Effector memory CD4-positive, alpha-beta T cell (primary cell): Measurements from ENCODE around the gene ANKRD30A.
"Not testable (repeated sequence)": the region's sequence is repeated elsewhere in the genome, so short reads cannot be mapped to it uniquely, and the experiment has no call there.

Source experiments
- DNase-seq, 3 donors: peaks; one replicate each; pipeline ENCODE4 v3.0.0-alpha.2; 2020
- H3K27ac ChIP-seq: 2 replicates; pipeline ENCODE4 v1.7.0; 2013; ENCODE audit warnings: mild to moderate bottlenecking, low read length, moderate library complexity; ENCODE audit not compliant: insufficient read depth, poor library complexity, severe bottlenecking
- H3K27me3 ChIP-seq: replicated peaks from 2 replicates; pipeline ENCODE4 v1.7.0; 2013; ENCODE audit warnings: mild to moderate bottlenecking, low read length; ENCODE audit not compliant: insufficient read depth, control insufficient read depth, poor library complexity, severe bottlenecking
- H3K36me3 ChIP-seq: 2 replicates; pipeline ENCODE4 v1.7.0; 2013; ENCODE audit warnings: mild to moderate bottlenecking, low read length, moderate library complexity; ENCODE audit not compliant: control insufficient read depth, insufficient read depth
- H3K4me1 ChIP-seq: 2 replicates; pipeline ENCODE4 v1.7.0; 2013; ENCODE audit warnings: low read length, mild to moderate bottlenecking; ENCODE audit not compliant: control insufficient read depth, insufficient read depth, poor library complexity, severe bottlenecking
- H3K4me3 ChIP-seq: 2 replicates; pipeline ENCODE4 v1.7.0; 2013; ENCODE audit warnings: low read length, low read depth, mild to moderate bottlenecking; ENCODE audit not compliant: insufficient read depth, poor library complexity, severe bottlenecking
- H3K9me3 ChIP-seq: 2 replicates; pipeline ENCODE4 v1.7.0; 2013; ENCODE audit warnings: mild to moderate bottlenecking, low read length, moderate library complexity; ENCODE audit not compliant: control insufficient read depth

Gene ANKRD30A

DNA sequence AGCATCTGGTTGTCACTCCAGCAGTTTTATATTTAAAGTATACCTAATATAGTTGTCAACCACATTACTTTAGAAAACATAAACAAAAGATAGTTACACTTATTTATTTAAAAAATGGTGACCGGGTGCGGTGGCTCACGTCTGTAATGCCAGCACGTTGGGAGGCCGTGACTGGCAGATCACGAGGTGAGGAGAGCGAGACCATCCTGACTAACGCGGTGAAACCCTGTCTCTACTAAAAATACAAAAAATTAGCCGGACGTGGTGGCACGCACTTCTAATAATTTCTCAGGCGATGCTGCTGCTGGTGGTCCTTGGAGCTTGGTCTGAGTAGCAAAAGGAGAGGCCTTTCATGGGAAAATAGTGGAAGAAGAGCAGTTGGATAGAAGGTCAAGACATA lies 46.5 kb downstream of the ANKRD30A start:
- not testable (repeated sequence) for H3K27ac ChIP-seq, H3K36me3 ChIP-seq, DNase-seq, H3K9me3 ChIP-seq, H3K4me3 ChIP-seq, H3K27me3 ChIP-seq, H3K4me1 ChIP-seq

DNA sequence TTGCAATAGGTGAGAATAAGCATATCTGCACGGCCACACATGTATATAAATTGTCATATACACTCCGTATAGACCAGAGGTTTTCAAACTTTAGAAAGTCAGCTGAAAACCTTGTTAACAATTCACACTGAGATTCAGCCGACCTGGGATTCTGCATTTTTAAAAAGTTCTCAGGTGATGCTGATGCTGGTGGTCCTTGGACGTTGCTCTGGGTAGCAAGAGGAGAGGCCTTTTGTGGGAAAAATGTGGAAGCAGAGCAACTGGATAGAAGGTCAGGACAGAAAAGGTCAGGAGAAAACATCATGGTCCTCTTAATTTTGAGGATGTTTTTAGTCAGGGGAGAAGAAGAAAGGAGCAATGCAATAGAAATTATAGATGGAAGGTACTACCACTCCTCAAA lies 52.9 kb downstream of the ANKRD30A start:
- H3K9me3 ChIP-seq, H3K36me3 ChIP-seq, H3K4me3 ChIP-seq, DNase-seq, H3K27me3 ChIP-seq, H3K27ac ChIP-seq, H3K4me1 ChIP-seq: not testable (repeated sequence)

DNA sequence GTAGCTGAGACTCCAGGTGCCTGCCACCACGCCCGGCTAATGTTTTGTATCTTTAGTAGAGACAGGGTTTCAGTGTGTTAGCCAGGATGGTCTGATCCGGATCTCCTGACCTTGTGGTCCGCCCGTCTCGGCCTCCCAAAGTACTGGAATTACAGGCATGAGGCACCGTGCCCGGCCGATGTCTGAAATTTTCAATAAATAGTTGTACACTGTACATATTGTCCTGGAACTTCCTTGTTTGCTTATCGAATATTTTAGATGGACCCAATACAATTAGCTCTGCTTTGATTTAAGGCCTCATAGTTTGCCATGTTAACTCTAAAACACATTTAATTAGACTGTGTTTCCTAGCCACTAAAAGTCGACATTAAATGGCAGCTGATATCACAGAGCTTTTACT lies 57.3 kb downstream of the ANKRD30A start:
- not testable (repeated sequence) for H3K9me3 ChIP-seq, DNase-seq, H3K4me1 ChIP-seq, H3K4me3 ChIP-seq, H3K27ac ChIP-seq, H3K27me3 ChIP-seq, H3K36me3 ChIP-seq

DNA sequence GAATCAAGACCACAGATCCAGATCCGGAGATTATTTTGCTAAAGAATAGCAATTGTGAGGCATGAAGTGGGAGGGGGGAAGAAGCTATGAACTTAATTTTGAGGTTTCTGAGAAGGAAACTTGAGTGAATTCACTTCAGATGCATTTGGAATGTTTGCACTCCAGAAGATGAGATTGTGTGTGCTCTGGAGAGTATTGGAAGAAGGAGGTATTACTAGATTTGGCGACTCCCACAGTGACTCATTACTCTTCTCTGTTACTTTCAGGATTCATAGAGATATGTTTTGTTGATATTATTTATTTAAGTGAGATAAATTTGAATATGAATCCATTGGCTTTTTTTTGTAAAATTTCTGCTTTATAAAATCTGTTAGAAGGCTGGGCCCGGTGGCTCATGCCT lies 80.7 kb downstream of the ANKRD30A start:
- H3K27me3 ChIP-seq: no peaks in the 10 kb centered on the region
- no peak for DNase-seq
- H3K4me1 ChIP-seq: no peaks in the 10 kb centered on the region
- H3K36me3 ChIP-seq: no peaks in the 10 kb centered on the region
- H3K27ac ChIP-seq: no peak overlapping the region
- no peaks in the 10 kb centered on the region for H3K9me3 ChIP-seq
- H3K4me3 ChIP-seq: no peak overlapping the region

DNA sequence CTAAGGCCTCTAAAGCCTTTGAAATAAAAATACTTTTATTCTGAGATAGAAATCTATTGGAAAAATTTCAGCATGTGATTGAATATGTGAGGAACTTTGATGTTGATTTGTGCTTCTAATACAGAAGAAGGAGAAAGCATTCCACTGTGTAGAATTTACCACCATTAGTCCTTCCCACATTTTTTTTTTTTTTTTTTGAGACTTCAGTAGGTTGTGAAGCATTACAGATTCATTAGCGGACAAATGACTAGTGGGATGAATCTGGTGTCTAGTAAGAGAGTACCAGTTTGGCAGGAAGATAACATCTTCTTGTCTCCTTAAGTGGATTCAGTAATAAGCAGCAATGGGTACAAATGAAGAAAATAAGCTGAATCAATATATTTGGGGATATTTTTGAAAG lies 95.5 kb downstream of the ANKRD30A start:
- H3K4me3 ChIP-seq: no peak overlapping the region
- H3K9me3 ChIP-seq: no peaks in the 10 kb centered on the region
- no peak overlapping the region for H3K27ac ChIP-seq
- no peaks in the 10 kb centered on the region for H3K4me1 ChIP-seq
- H3K36me3 ChIP-seq: no peaks in the 10 kb centered on the region
- no peaks in the 10 kb centered on the region for H3K27me3 ChIP-seq
- DNase-seq: no peak

DNA sequence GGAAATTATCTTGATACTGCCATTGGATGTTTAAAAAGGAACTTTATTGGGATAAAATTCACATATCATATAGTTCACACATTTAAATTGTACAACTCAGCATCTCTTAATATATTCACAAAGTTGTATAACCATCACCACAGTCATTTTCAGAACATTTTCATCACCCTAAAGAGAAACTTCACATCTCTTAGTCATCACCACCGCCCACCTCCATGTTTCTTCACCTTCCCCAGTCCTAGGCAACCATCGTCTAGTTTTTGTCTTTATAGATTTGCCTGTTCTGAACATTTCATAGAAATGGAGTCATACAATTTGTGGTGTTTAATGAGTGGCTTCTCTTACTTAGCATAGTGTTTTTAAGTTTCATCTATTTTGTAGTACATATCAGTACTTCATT lies 96.6 kb downstream of the ANKRD30A start:
- no peaks in the 10 kb centered on the region for H3K4me1 ChIP-seq
- H3K27me3 ChIP-seq: no peaks in the 10 kb centered on the region
- no peak overlapping the region for H3K4me3 ChIP-seq
- H3K9me3 ChIP-seq: no peaks in the 10 kb centered on the region
- DNase-seq: no peak
- H3K36me3 ChIP-seq: no peaks in the 10 kb centered on the region
- no peak overlapping the region for H3K27ac ChIP-seq

DNA sequence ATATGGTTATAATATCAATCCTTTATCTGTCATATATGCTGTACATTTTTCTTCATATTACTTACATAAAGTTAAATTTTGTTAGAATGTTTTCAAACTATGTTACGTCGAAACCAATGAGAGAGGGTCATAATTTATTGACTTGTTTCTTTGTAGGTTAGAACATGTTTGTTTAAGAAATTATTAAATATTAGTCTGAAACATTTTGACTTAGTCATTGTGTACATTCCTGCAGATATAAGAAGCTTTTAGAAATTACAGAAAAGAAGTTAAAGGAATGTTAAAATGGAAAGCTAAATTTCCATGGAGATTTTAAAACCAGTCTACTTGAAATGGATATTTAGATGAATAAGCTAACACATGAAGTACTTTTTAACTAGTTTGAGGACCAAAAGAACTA lies 99.8 kb downstream of the ANKRD30A start:
- Histone ChIP-seq H3K9me3 (no peaks in the 10 kb centered on the region), H3K36me3 (no peaks in the 10 kb centered on the region), H3K4me3 (no peak overlapping the region), H3K4me1 (no peaks in the 10 kb centered on the region), H3K27ac (no peak overlapping the region), H3K27me3 (no peaks in the 10 kb centered on the region)
- no peak for DNase-seq

DNA sequence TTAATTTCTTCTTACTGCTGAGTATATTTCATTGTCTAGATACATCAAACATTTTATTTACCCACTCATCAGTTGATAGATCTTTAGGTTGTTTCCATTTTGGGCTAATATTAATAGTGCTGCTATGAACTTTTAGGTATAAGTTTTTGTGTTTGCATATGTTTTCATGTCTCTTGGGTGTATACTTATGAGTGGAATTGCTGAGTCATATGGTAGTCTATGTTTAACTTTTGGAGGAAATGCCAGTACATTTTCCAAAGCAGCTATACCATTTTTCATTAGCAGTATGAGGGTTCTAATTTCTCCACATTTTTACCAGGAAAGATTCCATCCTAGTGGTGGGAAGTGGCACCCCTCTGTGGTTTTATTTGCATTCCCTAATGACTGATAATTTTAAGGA lies 101.1 kb downstream of the ANKRD30A start:
- H3K4me3 ChIP-seq: no peak overlapping the region
- no peaks in the 10 kb centered on the region for H3K4me1 ChIP-seq
- DNase-seq: no peak
- no peaks in the 10 kb centered on the region for H3K36me3 ChIP-seq
- H3K9me3 ChIP-seq: no peaks in the 10 kb centered on the region
- H3K27me3 ChIP-seq: no peaks in the 10 kb centered on the region
- H3K27ac ChIP-seq: no peak overlapping the region

DNA sequence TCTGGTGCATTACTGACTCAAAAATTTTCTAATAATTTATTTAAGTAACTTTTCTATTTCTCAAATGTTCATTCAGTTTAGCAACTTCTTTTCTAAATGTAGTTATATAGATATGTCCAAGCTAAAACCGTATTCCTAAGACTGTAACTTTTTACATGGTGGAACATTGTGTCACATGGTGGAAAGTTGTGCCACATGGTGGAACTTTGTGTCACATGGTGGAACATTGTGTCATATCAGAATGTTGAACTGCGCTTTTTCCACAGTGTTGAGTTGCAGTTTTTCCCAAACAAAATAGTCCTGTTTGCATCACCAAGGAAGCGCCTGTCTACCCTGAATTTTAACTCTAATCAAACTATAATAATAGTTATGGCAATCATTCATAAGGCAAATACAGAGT lies 109.3 kb downstream of the ANKRD30A start:
- no peaks in the 10 kb centered on the region for H3K9me3 ChIP-seq
- no peaks in the 10 kb centered on the region for H3K36me3 ChIP-seq
- H3K27ac ChIP-seq: no peak overlapping the region
- H3K27me3 ChIP-seq: no peaks in the 10 kb centered on the region
- DNase-seq: no peak
- H3K4me1 ChIP-seq: no peaks in the 10 kb centered on the region
- H3K4me3 ChIP-seq: no peak overlapping the region

DNA sequence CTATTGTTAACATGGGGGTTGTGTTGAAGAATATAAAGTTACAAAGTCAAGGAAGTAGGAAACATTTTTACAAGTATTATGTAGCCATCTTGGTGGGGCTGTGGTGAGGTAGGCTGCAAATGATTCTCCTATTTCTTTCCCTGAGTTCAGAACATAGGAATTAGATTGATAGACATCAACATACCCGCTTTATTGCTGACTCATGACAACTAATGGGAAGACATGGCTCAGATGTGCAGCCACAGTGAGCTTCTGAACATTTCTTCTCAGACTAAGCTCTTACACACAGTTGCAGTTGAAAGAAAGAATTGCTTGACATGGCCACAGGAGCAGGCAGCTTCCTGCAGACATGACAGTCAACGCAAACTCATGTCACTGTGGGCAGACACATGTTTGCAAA lies 110.7 kb downstream of the ANKRD30A start:
- no peak overlapping the region for H3K4me3 ChIP-seq
- DNase-seq: no peak
- H3K27ac ChIP-seq: no peak overlapping the region
- H3K4me1 ChIP-seq: no peaks in the 10 kb centered on the region
- H3K27me3 ChIP-seq: no peaks in the 10 kb centered on the region
- H3K36me3 ChIP-seq: no peaks in the 10 kb centered on the region
- no peaks in the 10 kb centered on the region for H3K9me3 ChIP-seq

DNA sequence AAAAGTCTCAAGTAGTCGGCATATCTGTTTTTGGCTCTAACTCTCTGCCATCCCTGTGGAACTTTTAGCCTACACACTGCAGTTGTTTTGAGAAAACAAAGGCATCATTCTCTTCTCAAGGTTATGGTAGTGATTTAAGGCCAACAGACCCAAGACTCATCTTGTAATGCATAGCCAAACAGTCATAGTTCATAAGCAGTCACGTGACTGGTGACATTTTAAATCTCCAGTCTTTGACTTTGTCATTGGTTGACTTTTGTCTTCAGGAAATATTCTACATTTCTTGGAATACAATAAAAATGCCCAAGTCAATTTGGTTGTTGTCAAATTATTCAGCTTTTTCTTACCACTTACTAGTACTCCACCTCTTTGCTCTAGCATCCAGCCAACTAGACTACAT lies 114.8 kb downstream of the ANKRD30A start:
- Histone ChIP-seq H3K4me1 (no peaks in the 10 kb centered on the region), H3K27ac (no peak overlapping the region), H3K4me3 (no peak overlapping the region), H3K9me3 (no peaks in the 10 kb centered on the region), H3K27me3 (no peaks in the 10 kb centered on the region), H3K36me3 (no peaks in the 10 kb centered on the region)
- no peak for DNase-seq
